Glutamatergic neuron (in vitro differentiated cells): Measurements from ENCODE around the gene RGS4. TPM values are rescaled to one million over a fixed set of nuclear protein-coding genes. Genes with fewer than 3 reads are reported as not detected.

Experiments used
- DNase-seq: peaks from one replicate; pipeline ENCODE4 v3.0.0; 2022
- H3K27ac Mint-ChIP-seq: one replicate; pipeline ENCODE4 v1.8.0; 2020; ENCODE audit warnings: mild to moderate bottlenecking, mixed read lengths, inconsistent platforms; ENCODE audit not compliant: unreplicated experiment
- H3K27me3 Mint-ChIP-seq: one replicate; pipeline ENCODE4 v1.8.0; 2020; ENCODE audit warnings: mild to moderate bottlenecking, moderate library complexity, mixed read lengths, inconsistent platforms; ENCODE audit not compliant: unreplicated experiment
- H3K36me3 Mint-ChIP-seq: one replicate; pipeline ENCODE4 v1.8.0; 2020; ENCODE audit warnings: mild to moderate bottlenecking, mixed read lengths, inconsistent platforms; ENCODE audit not compliant: unreplicated experiment
- H3K4me1 Mint-ChIP-seq: one replicate; pipeline ENCODE4 v1.8.0; 2020; ENCODE audit warnings: mild to moderate bottlenecking, low read depth, mixed read lengths, inconsistent platforms; ENCODE audit not compliant: unreplicated experiment
- H3K4me3 Mint-ChIP-seq: one replicate; pipeline ENCODE4 v1.8.0; 2020; ENCODE audit warnings: mild to moderate bottlenecking, mixed read lengths, inconsistent platforms; ENCODE audit not compliant: unreplicated experiment
- H3K9me3 Mint-ChIP-seq: one replicate; pipeline ENCODE4 v1.8.0; 2020; ENCODE audit warnings: mild to moderate bottlenecking, moderate library complexity, mixed read lengths, inconsistent platforms; ENCODE audit not compliant: unreplicated experiment
- CTCF ChIP-seq: fragments of 200-600 bp; sonication (generic); IDR thresholded peaks from one replicate; pipeline ENCODE4 v1.5.0; 2021; ENCODE audit not compliant: partially characterized antibody, unreplicated experiment
- total RNA-seq: library from RNA; stranded (reverse); fragmentation: NEBNext Ultra II Directional; extraction: Animal tissue kit (Norgen Biotek cat#: 25700); gene quantifications from one replicate; pipeline ENCODE4 v1.2.1, GENCODE V29; 2021; ENCODE audit not compliant: unreplicated experiment

Gene RGS4
- total RNA-seq, 1 donor from 2014 or later = 31.6 TPM

GRCh38 chr1:163055531-163055930 is 13.6 kb upstream of the RGS4 start:
- H3K9me3 Mint-ChIP-seq = peaks cover 12% of the 10 kb centered on the region
- peak overlapping the region; percentile 98 for H3K27ac Mint-ChIP-seq
- H3K4me1 Mint-ChIP-seq = peaks cover 36% of the 10 kb centered on the region
- H3K4me3 Mint-ChIP-seq = peak overlapping the region; percentile 82
- H3K27me3 Mint-ChIP-seq = peaks cover 12% of the 10 kb centered on the region
- H3K36me3 Mint-ChIP-seq = no peaks in the 10 kb centered on the region
- DNase-seq = peak; percentile 70
- no peak for TF ChIP-seq CTCF

GRCh38 chr1:163056831-163057230 is 12.3 kb upstream of the RGS4 start:
- H3K4me1 Mint-ChIP-seq = peaks cover 36% of the 10 kb centered on the region
- H3K4me3 Mint-ChIP-seq = no peak overlapping the region

GRCh38 chr1:163060343-163061007 is 8.7 kb upstream of the RGS4 start:
- DNase-seq = no peak
- Mint-ChIP-seq H3K27ac (no peak overlapping the region), H3K27me3 (peaks cover 4% of the 10 kb centered on the region), H3K9me3 (peaks cover 3% of the 10 kb centered on the region), H3K4me1 (peaks cover 8% of the 10 kb centered on the region), H3K36me3 (no peaks in the 10 kb centered on the region), H3K4me3 (no peak overlapping the region)
- TF ChIP-seq CTCF = no peak

More at GRCh38 chr1:163056831-163057230, 12.3 kb upstream of the RGS4 start:
- peaks cover 12% of the 10 kb centered on the region for H3K27me3 Mint-ChIP-seq
- peak overlapping the region; percentile 9 for H3K27ac Mint-ChIP-seq
- no peaks in the 10 kb centered on the region for H3K36me3 Mint-ChIP-seq
- peaks cover 12% of the 10 kb centered on the region for H3K9me3 Mint-ChIP-seq
- no peak for TF ChIP-seq CTCF
- no peak for DNase-seq

- Mint-ChIP-seq H3K4me1 (no peaks in the 10 kb centered on the region), H3K9me3 (no peaks in the 10 kb centered on the region), H3K27ac (no peak overlapping the region), H3K27me3 (peaks cover 2% of the 10 kb centered on the region), H3K36me3 (no peaks in the 10 kb centered on the region), H3K4me3 (no peak overlapping the region)
- no peak for DNase-seq
- TF ChIP-seq CTCF = no peak
These were observed 6.0 kb upstream of the RGS4 start for GRCh38 chr1:163063143-163063542.

GRCh38 chr1:163063610-163064009 is 5.6 kb upstream of the RGS4 start:
- no peak overlapping the region for H3K27ac Mint-ChIP-seq
- no peak for DNase-seq

More at GRCh38 chr1:163063610-163064009, 5.6 kb upstream of the RGS4 start:
- TF ChIP-seq CTCF = no peak
- Mint-ChIP-seq H3K9me3 (no peaks in the 10 kb centered on the region), H3K27me3 (peaks cover 2% of the 10 kb centered on the region), H3K4me3 (no peak overlapping the region), H3K4me1 (peaks cover 3% of the 10 kb centered on the region), H3K36me3 (no peaks in the 10 kb centered on the region)
